K562 (cell line): Measurements from ENCODE around the gene KIAA2012. TPM values are rescaled to one million over a fixed set of nuclear protein-coding genes. Genes with fewer than 3 reads are reported as not detected.

Experiments
- ATAC-seq: fragments of 200-7000 bp; cut with Tn5 transposase; 3 replicates; pipeline ENCODE4 v1.9.1; 2020; ENCODE audit warnings: moderate library complexity
- BruUV-seq: library from RNA; stranded (reverse); fragments of 400-500 nt; replicated peaks from 2 replicates; lab custom pipeline; 2021; lab: Mats Ljungman, UMichigan
- CTCF ChIA-PET: fragments of 300-600 bp; formaldehyde crosslinking; extraction: SDS; loops from one replicate; lab custom pipeline; 2021; ENCODE audit warnings: low intra/inter-chr PET ratio; lab: Yijun Ruan, JAX
- POLR2A ChIA-PET: fragments of 300-600, 350-650 bp; sonication (Branson Sonifier 250); formaldehyde crosslinking; extraction: SDS; loops from one replicate; lab custom pipeline; 2021; ENCODE audit warnings: antibody characterized with exemption, inconsistent platforms; lab: Yijun Ruan, JAX
- DNase-seq, 4 experiments: peaks; one replicate each; pipeline versions ENCODE4 v3.0.0 to v3.0.0-alpha.2; 2011 to 2018; ENCODE audit warnings: low spot score in 3 of 4, mixed read lengths in 3 of 4; ENCODE audit errors: extremely low read depth in 1 of 4
- FAIRE-seq: peaks from 2 replicates; lab custom pipeline; 2011; peaks lifted over from hg19 to GRCh38; lab: Jason Lieb, UNC
- H2AFZ ChIP-seq: 2 replicates; pipeline ENCODE4 v1.6.0; 2011; ENCODE audit warnings: low read depth, low read length, control low read depth, inconsistent platforms
- H3K27ac ChIP-seq: fragments of 200-600 bp; 3 replicates; pipeline ENCODE4 v1.8.0; 2011; ENCODE audit warnings: low read depth, mild to moderate bottlenecking, control low read depth, inconsistent platforms, low read length, moderate library complexity, mixed read lengths; ENCODE audit errors: extremely low read depth
- H3K27me3 ChIP-seq, 2 experiments: fragments of 300-600 bp in 1 of 2; 2 replicates in 1 of 2; 3 replicates in 1 of 2; pipeline versions ENCODE4 v1.6.0 to v1.8.0; 2011; ENCODE audit warnings: inconsistent platforms in 2 of 2, low read length in 2 of 2, mild to moderate bottlenecking in 1 of 2, mixed read lengths in 1 of 2, moderate library complexity in 1 of 2; ENCODE audit not compliant: control insufficient read depth in 2 of 2, insufficient read depth in 2 of 2
- H3K36me3 ChIP-seq: fragments of 300-600 bp; 3 replicates; pipeline ENCODE4 v1.8.0; 2011; ENCODE audit warnings: mild to moderate bottlenecking, low read length, inconsistent platforms; ENCODE audit not compliant: control insufficient read depth, insufficient read depth
- H3K4me1 ChIP-seq, 2 experiments: fragments of 200-600 bp in 1 of 2; replicated peaks in 1 of 2; 2 replicates in 1 of 2; 3 replicates in 1 of 2; pipeline versions ENCODE4 v1.5.1 to v1.8.0; 2011; ENCODE audit warnings: inconsistent platforms in 2 of 2, low read length in 2 of 2, mild to moderate bottlenecking in 1 of 2, mixed read lengths in 1 of 2, moderate library complexity in 1 of 2; ENCODE audit not compliant: control insufficient read depth in 2 of 2, insufficient read depth in 2 of 2
- H3K4me2 ChIP-seq: 2 replicates; pipeline ENCODE4 v1.6.1; 2011; ENCODE audit warnings: low read length, control low read depth, inconsistent platforms, mixed read lengths; ENCODE audit not compliant: insufficient read depth
- H3K4me3 ChIP-seq: fragments of 200-600 bp; sonication (generic), shearing (Covaris generic); 2 replicates; pipeline ENCODE4 v1.5.1; 2016; ENCODE audit warnings: control low read depth, inconsistent platforms
- H3K79me2 ChIP-seq: fragments of 200-600 bp; 3 replicates; pipeline ENCODE4 v1.8.0; 2011; ENCODE audit warnings: low read length, inconsistent platforms; ENCODE audit not compliant: control insufficient read depth, insufficient read depth
- H3K9ac ChIP-seq, 2 experiments: 2 replicates each; pipeline versions ENCODE4 v1.6.0 to v1.6.1; 2011; ENCODE audit warnings: low read depth in 2 of 2, low read length in 2 of 2, control low read depth in 1 of 2, inconsistent platforms in 1 of 2, mild to moderate bottlenecking in 1 of 2, mixed read lengths in 1 of 2; ENCODE audit not compliant: insufficient read depth in 1 of 2
- H3K9me1 ChIP-seq: one replicate; pipeline ENCODE4 v1.6.0; 2011; ENCODE audit warnings: inconsistent platforms, mild to moderate bottlenecking, low read length, moderate library complexity; ENCODE audit not compliant: control insufficient read depth, insufficient read depth
- H3K9me3 ChIP-seq: replicated peaks from 2 replicates; pipeline ENCODE4 v1.5.1; 2011; ENCODE audit warnings: low read depth, low read length, inconsistent platforms; ENCODE audit not compliant: control insufficient read depth, insufficient read depth
- H4K20me1 ChIP-seq: replicated peaks from 2 replicates; pipeline ENCODE4 v1.6.1; 2011; ENCODE audit warnings: low read length, inconsistent platforms, mixed read lengths; ENCODE audit not compliant: control insufficient read depth, insufficient read depth
- CREB3 ChIP-seq: fragments of 450-650 bp; conservative IDR thresholded peaks from 2 replicates; pipeline ENCODE4 v1.6.1; 2016; ENCODE audit warnings: missing genetic modification characterization, low read depth, mild to moderate bottlenecking, missing compliant biosample characterization, moderate library complexity
- E2F1 ChIP-seq: sonication (generic); formaldehyde crosslinking; IDR thresholded peaks from 2 replicates; pipeline ENCODE4 v1.8.1; 2023; ENCODE audit warnings: mild to moderate bottlenecking, missing genetic modification reagents, moderate library complexity
- GATA2 ChIP-seq: sonication (generic); formaldehyde crosslinking; IDR thresholded peaks from 2 replicates; pipeline ENCODE4 v1.4.0; 2020; ENCODE audit warnings: mild to moderate bottlenecking, missing genetic modification reagents
- L3MBTL2 ChIP-seq: fragments of 450-650 bp; IDR thresholded peaks from 2 replicates; pipeline ENCODE4 v1.6.1; 2016; ENCODE audit warnings: mild to moderate bottlenecking, moderate library complexity
- MLX ChIP-seq, 2 experiments: fragments of 450-650 bp in 1 of 2; sonication (generic) in 1 of 2; formaldehyde crosslinking; conservative IDR thresholded peaks; 2 replicates each; pipeline versions ENCODE4 v1.4.0 to v1.8.1; 2020 to 2022; ENCODE audit warnings: mild to moderate bottlenecking in 1 of 2, missing genetic modification reagents in 1 of 2
- MYNN ChIP-seq, 2 experiments: sonication (generic); formaldehyde crosslinking in 1 of 2; IDR thresholded peaks; 2 replicates each; pipeline versions ENCODE4 v1.5.0 to v1.6.1; 2016 to 2020; ENCODE audit warnings: antibody characterized with exemption in 1 of 2, missing genetic modification reagents in 1 of 2
- SP1 ChIP-seq: sonication (generic); formaldehyde crosslinking; IDR thresholded peaks from 2 replicates; pipeline ENCODE4 v1.8.1; 2022; ENCODE audit warnings: mild to moderate bottlenecking, missing genetic modification reagents
- SRSF7 ChIP-seq: fragments of 200-400 bp; formaldehyde crosslinking; optimal IDR thresholded peaks from 2 replicates; pipeline ENCODE3; 2017; ENCODE audit warnings: mild to moderate bottlenecking, low read depth, low read length
- TAL1 ChIP-seq: fragments of 450-650 bp; IDR thresholded peaks from 2 replicates; pipeline ENCODE4 v1.6.1; 2016; ENCODE audit warnings: mild to moderate bottlenecking
- TARDBP ChIP-seq: fragments of 450-650 bp; IDR thresholded peaks from 2 replicates; pipeline ENCODE4 v1.6.1; 2016
- TEAD1 ChIP-seq, 2 experiments: fragments of 450-650 bp in 1 of 2; sonication (generic) in 1 of 2; formaldehyde crosslinking; IDR thresholded peaks; 2 replicates each; pipeline versions ENCODE4 v1.4.0 to v1.8.0; 2020 to 2022; ENCODE audit warnings: mild to moderate bottlenecking in 2 of 2, missing genetic modification reagents in 1 of 2
- TEAD2 ChIP-seq: fragments of 450-650 bp; IDR thresholded peaks from 2 replicates; pipeline ENCODE4 v1.6.1; 2016; ENCODE audit warnings: missing genetic modification characterization, control low read depth, missing compliant biosample characterization
- ZNF76 ChIP-seq: fragments of 250-450 bp; sonication (Bioruptor Pico); IDR thresholded peaks from 2 replicates; pipeline ENCODE4 v1.4.0; 2020; ENCODE audit warnings: mild to moderate bottlenecking, moderate library complexity, borderline replicate concordance
- WGBS: fragments of 100-300 bp; shearing (Covaris generic); methylation state at CpG from one replicate; pipeline ENCODE4 v1.1.6; 2016; ENCODE audit warnings: low coverage, mixed read lengths; ENCODE audit not compliant: insufficient coverage; ENCODE audit errors: missing lambda C conversion rate; 5-methylcytosine and 5-hydroxymethylcytosine counted together
- in situ Hi-C: fragments of 300-500 bp; cut with MboI; formaldehyde crosslinking; loops from 4 replicates; pipeline ENCODE4 v1.15.0; 2018; ENCODE audit warnings: inconsistent platforms, mixed read lengths
- intact Hi-C: fragments of 100-400 bp; cut with micrococcal nuclease; formaldehyde crosslinking; loops from 2 replicates; pipeline ENCODE4 v1.14.2; 2022
- polyA plus RNA-seq, 8 experiments: library from polyadenylated mRNA; depleted of rRNA in 4 of 8; stranded (reverse) in 5 of 8; unstranded in 3 of 8; fragments of >200 nt; fragmentation: Nextera tagmentation in 2 of 8; fragmentation: Illumina TruSeq in 1 of 8; extraction: Ambion mirVana in 2 of 8; extraction: Trizol in 1 of 8; gene quantifications; 2 replicates each; pipeline versions ENCODE4 v1.2.1 to v1.2.3, GENCODE V29; 2011 to 2014; ENCODE audit warnings: inconsistent platforms in 1 of 8, missing spikeins in 1 of 8
- total RNA-seq, 7 experiments: library from RNA; depleted of rRNA in 6 of 7; stranded (reverse); fragments of >200 nt in 6 of 7; fragmentation: Illumina TruSeq in 2 of 7; extraction: Trizol in 2 of 7; gene quantifications; 2 replicates each; pipeline versions ENCODE4 v1.2.1 to v1.2.3, GENCODE V29; 2011 to 2021; ENCODE audit warnings: low replicate concordance in 1 of 7
- TF ChIP-seq, protein P1 (sequence below): IDR thresholded peaks from 2 replicates; pipeline ENCODE4 v1.6.1; 2012; ENCODE audit warnings: low read depth, low read length, improper control_type of control experiment, borderline replicate concordance

The KIAA2012 gene
- total and polyA plus RNA-seq, 9 of the 15 experiments (the other 6 are each of a cell fraction or from before 2014, with no cell fraction given), result not detected

GRCh38 chr2:202032846-202033316 is 40.2 kb upstream of the KIAA2012 start (continued):
- TF ChIP-seq CREB3 (tag) (no peak), TARDBP (no peak), SP1 (CRISPR knock-in tag) (peak; percentile 15; the same call in 1 of the 2 replicates), GATA2 (CRISPR knock-in tag) (no peak), MYNN (IDR thresholded peaks at IDR 0.05) (no peak), MYNN (CRISPR knock-in tag; IDR thresholded peaks at IDR 0.05) (no peak)

- Histone ChIP-seq H3K9me3 (no peaks in the 10 kb centered on the region), H2AFZ (peak within 1 kb of the TSS; percentile 98), H4K20me1 (no peaks in the 10 kb centered on the region), H3K9ac (peak within 1 kb of the TSS; percentile 63 to 93), H3K27ac (peak within 1 kb of the TSS; percentile 74), H3K4me3 (peak within 1 kb of the TSS; percentile 69), H3K36me3 (no peaks in the 10 kb centered on the region), H3K4me2 (peak within 1 kb of the TSS; percentile 85), H3K4me1 (peaks cover 4 to 39% of the 10 kb centered on the region in 2 experiments; a peak in 3 of 5 replicates), H3K27me3 (peaks cover 9 to 10% of the 10 kb centered on the region in 2 experiments; a peak in 3 of 5 replicates), H3K79me2 (no peaks in the 10 kb centered on the region), H3K9me1 (no peaks in the 10 kb centered on the region)
- DNase-seq (peak; percentile 91 to 93 (median 93)), ATAC-seq (peak; percentile 95), FAIRE-seq (no peak)
- in situ Hi-C loops (no loop called here), intact Hi-C loops (no loop called here)
- 1% methylated on average over 11 of the region's 109 CpGs for WGBS
- POLR2A ChIA-PET, result interaction anchor here (0.6 kb wide), 1 partner anchor 25 kb away, joined by 3 read pairs; no protein-coding TSS in a partner anchor
- BruUV-seq, result no TSS peak
- CTCF ChIA-PET, result no interaction called here
- peak; percentile 58; the same call in 1 of the 2 replicates for TF ChIP-seq TEAD2 (tag)
- peak; percentile 76 to 82; a peak in 3 of 4 replicates for TF ChIP-seq TEAD1 (CRISPR knock-in tag; IDR thresholded peaks at IDR 0.05)
- TF ChIP-seq, protein P1, sequence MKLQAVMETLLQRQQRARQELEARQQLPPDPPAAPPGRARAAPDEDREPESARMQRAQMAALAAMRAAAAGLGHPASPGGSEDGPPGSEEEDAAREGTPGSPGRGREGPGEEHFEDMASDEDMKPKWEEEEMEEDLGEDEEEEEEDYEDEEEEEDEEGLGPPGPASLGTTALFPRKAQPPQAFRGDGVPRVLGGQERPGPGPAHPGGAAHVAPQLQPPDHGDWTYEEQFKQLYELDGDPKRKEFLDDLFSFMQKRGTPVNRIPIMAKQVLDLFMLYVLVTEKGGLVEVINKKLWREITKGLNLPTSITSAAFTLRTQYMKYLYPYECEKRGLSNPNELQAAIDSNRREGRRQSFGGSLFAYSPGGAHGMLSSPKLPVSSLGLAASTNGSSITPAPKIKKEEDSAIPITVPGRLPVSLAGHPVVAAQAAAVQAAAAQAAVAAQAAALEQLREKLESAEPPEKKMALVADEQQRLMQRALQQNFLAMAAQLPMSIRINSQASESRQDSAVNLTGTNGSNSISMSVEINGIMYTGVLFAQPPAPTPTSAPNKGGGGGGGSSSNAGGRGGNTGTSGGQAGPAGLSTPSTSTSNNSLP, result no peak
- no peak for TF ChIP-seq ZNF76 (CRISPR knock-in tag)
- no peak for TF ChIP-seq TAL1
- TF ChIP-seq SRSF7, result no peak
- TF ChIP-seq E2F1, result no peak
- peak; percentile 76 for TF ChIP-seq L3MBTL2
- no peak for TF ChIP-seq MLX (CRISPR knock-in tag; conservative IDR thresholded peaks at IDR 0.05)
These were observed 39.5 kb upstream of the KIAA2012 start, which contains the start of gene FZD7 for GRCh38 chr2:202033317-202034248. FZD7 (plus strand) TSS chr2:202033855; CDS start chr2:202034648, 793 bp downstream.
